Erythroblast (primary cell): ENCODE results near the gene MED16.

Experiments
- GATA1 ChIP-seq: IDR thresholded peaks from 2 replicates; pipeline ENCODE4 v1.6.1; 2011; ENCODE audit warnings: low read depth, mild to moderate bottlenecking, control low read depth, low read length, moderate library complexity
- POLR2A ChIP-seq: IDR thresholded peaks from 2 replicates; pipeline ENCODE4 v1.6.1; 2011; ENCODE audit warnings: mild to moderate bottlenecking, low read length

DNA sequence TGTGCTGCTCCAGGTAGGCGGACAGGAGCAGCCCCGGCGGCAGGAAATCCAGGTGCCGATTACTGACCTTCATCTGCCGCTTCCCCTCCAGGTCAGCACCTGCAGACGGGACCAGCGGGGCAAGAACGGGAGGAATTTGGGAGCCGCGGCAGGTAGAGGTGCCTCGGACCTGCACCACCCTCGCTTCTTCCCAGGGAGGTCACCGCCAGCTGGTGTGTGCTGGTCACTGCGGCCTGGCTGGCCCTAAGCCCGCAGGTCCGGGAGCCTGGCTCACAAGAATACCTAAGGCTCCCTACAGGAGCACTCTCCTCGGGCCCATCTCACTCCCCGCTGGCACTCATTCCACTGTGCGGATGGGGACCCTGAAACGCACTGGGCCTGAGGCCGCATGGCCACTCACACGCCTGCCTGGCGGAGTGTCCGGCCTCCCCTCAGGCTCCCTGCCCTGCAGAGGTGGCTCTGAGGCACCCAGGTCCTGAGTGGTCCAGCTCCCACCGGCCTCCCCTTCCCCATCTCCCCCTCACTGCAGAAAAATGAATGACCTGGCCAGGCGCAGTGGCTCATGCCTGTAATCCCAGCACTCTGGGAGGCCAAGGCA, 4.6 kb upstream of the MED16 start:
- TF ChIP-seq POLR2A (no peak), GATA1 (no peak)
